HepG2 (cell line): ENCODE results near the gene FGFR4. TPM values are rescaled to one million over a fixed set of nuclear protein-coding genes. Genes with fewer than 3 reads are reported as not detected.

Experiments used
- ATAC-seq: fragments of 200-7000 bp; cut with Tn5 transposase; 3 replicates; pipeline ENCODE4 v1.9.1; 2020; ENCODE audit warnings: mild to moderate bottlenecking, moderate library complexity
- BruUV-seq: library from RNA; stranded (reverse); fragments of 400-500 nt; replicated peaks from 2 replicates; lab custom pipeline; 2021; lab: Mats Ljungman, UMichigan
- CTCF ChIA-PET: fragments of 300-600 bp; formaldehyde crosslinking; extraction: SDS; loops from one replicate; lab custom pipeline; 2021; ENCODE audit warnings: low total read pairs, inconsistent platforms, low intra/inter-chr PET ratio; lab: Yijun Ruan, JAX
- POLR2A ChIA-PET: fragments of 350-600 bp; sonication (Branson Sonifier 250); formaldehyde crosslinking; loops from one replicate; lab custom pipeline; 2020; ENCODE audit warnings: antibody characterized with exemption, inconsistent platforms; lab: Yijun Ruan, JAX
- DNase-seq: peaks from one replicate; pipeline ENCODE4 v3.0.0-alpha.2; 2015; ENCODE audit warnings: low spot score
- FAIRE-seq: peaks from 3 replicates; lab custom pipeline; 2011; peaks lifted over from hg19 to GRCh38; lab: Jason Lieb, UNC
- H2AFZ ChIP-seq: one replicate; pipeline ENCODE4 v1.6.1; 2011; ENCODE audit warnings: low read length, inconsistent platforms
- H3K27ac ChIP-seq: fragments of 300-600 bp; 3 replicates; pipeline ENCODE4 v1.8.0; 2011; ENCODE audit warnings: mixed run types, mild to moderate bottlenecking, mixed read lengths, low read length, inconsistent platforms; ENCODE audit not compliant: insufficient read depth; ENCODE audit errors: extremely low read length
- H3K27me3 ChIP-seq, 2 experiments: fragments of 200-600 bp in 1 of 2; 2 replicates in 1 of 2; 3 replicates in 1 of 2; pipeline versions ENCODE4 v1.6.0 to v1.8.0; 2011; ENCODE audit warnings: low read length in 2 of 2, mild to moderate bottlenecking in 2 of 2, moderate library complexity in 2 of 2, inconsistent platforms in 1 of 2; ENCODE audit not compliant: insufficient read depth in 2 of 2, control insufficient read depth in 1 of 2
- H3K36me3 ChIP-seq, 2 experiments: fragments of 200-600 bp in 1 of 2; replicated peaks in 1 of 2; 2 replicates in 1 of 2; 3 replicates in 1 of 2; pipeline versions ENCODE4 v1.5.1 to v1.8.0; 2011; ENCODE audit warnings: low read length in 2 of 2, inconsistent platforms in 1 of 2; ENCODE audit not compliant: insufficient read depth in 2 of 2, control insufficient read depth in 1 of 2
- H3K4me1 ChIP-seq: 2 replicates; pipeline ENCODE4 v1.5.1; 2012; ENCODE audit warnings: low read length, inconsistent platforms; ENCODE audit not compliant: insufficient read depth
- H3K4me2 ChIP-seq: 2 replicates; pipeline ENCODE4 v1.6.0; 2011; ENCODE audit warnings: low read depth, low read length, inconsistent platforms
- H3K4me3 ChIP-seq, 3 experiments: fragments of 200-600 bp in 1 of 3; sonication (generic), shearing (Covaris generic) in 1 of 3; replicated peaks in 1 of 3; 2 replicates each; pipeline ENCODE4 v1.5.1; 2011 to 2016; ENCODE audit warnings: low read length in 3 of 3, inconsistent platforms in 2 of 3, low read depth in 2 of 3, mild to moderate bottlenecking in 2 of 3, control low read depth in 1 of 3, mixed read lengths in 1 of 3; ENCODE audit not compliant: insufficient read depth in 1 of 3
- H3K79me2 ChIP-seq: one replicate; pipeline ENCODE4 v1.6.1; 2011; ENCODE audit warnings: low read length, inconsistent platforms; ENCODE audit not compliant: insufficient read depth
- H3K9ac ChIP-seq: 2 replicates; pipeline ENCODE4 v1.6.0; 2011; ENCODE audit warnings: mild to moderate bottlenecking, low read depth, low read length, inconsistent platforms; ENCODE audit not compliant: insufficient read depth
- H3K9me3 ChIP-seq: 2 replicates; pipeline ENCODE4 v1.5.1; 2012; ENCODE audit warnings: mild to moderate bottlenecking, low read length
- H4K20me1 ChIP-seq: 2 replicates; pipeline ENCODE4 v1.6.0; 2011; ENCODE audit warnings: inconsistent platforms, mild to moderate bottlenecking, low read length, moderate library complexity; ENCODE audit not compliant: insufficient read depth
- ATF5 ChIP-seq: sonication (generic); formaldehyde crosslinking; IDR thresholded peaks from 2 replicates; pipeline ENCODE4 v1.4.0; 2020; ENCODE audit warnings: mild to moderate bottlenecking, low read depth, missing genetic modification reagents
- CEBPG ChIP-seq: IDR thresholded peaks from 2 replicates; pipeline ENCODE4 v1.6.1; 2016
- EED ChIP-seq: sonication (generic); formaldehyde crosslinking; IDR thresholded peaks from 2 replicates; pipeline ENCODE4 v1.5.0; 2020; ENCODE audit warnings: mild to moderate bottlenecking, missing genetic modification reagents
- ETV5 ChIP-seq: IDR thresholded peaks from 2 replicates; pipeline ENCODE4 v1.6.1; 2018; ENCODE audit warnings: missing biosample characterization, missing genetic modification reagents, inconsistent platforms, borderline replicate concordance
- FOXK2 ChIP-seq: fragments of 450-650 bp; IDR thresholded peaks from 2 replicates; pipeline ENCODE4 v1.6.1; 2016
- LBX2 ChIP-seq: sonication (generic); formaldehyde crosslinking; IDR thresholded peaks from 2 replicates; pipeline ENCODE4 v1.5.0; 2020; ENCODE audit warnings: missing genetic modification reagents, mild to moderate bottlenecking, borderline replicate concordance
- NR2F6 ChIP-seq, 2 experiments: IDR thresholded peaks; 2 replicates each; pipeline ENCODE4 v1.6.1; 2016; ENCODE audit warnings: antibody characterized with exemption in 1 of 2, mild to moderate bottlenecking in 1 of 2
- PCBP1 ChIP-seq: fragments of 200-400 bp; formaldehyde crosslinking; IDR thresholded peaks from 2 replicates; pipeline ENCODE4 v1.6.1; 2017; ENCODE audit warnings: mild to moderate bottlenecking, low read depth, low read length, borderline replicate concordance
- POGK ChIP-seq: sonication (generic); formaldehyde crosslinking; conservative IDR thresholded peaks from 2 replicates; pipeline ENCODE4 v1.8.0; 2022; ENCODE audit warnings: mild to moderate bottlenecking, moderate library complexity, missing genetic modification reagents
- POLR2AphosphoS5 ChIP-seq: IDR thresholded peaks from 2 replicates; pipeline ENCODE4 v1.6.1; 2012; ENCODE audit warnings: low read depth, low read length
- RBM22 ChIP-seq: fragments of 200-400 bp; formaldehyde crosslinking; optimal IDR thresholded peaks from 2 replicates; pipeline ENCODE3; 2017; ENCODE audit warnings: mild to moderate bottlenecking, low read length, moderate library complexity
- STAT5B ChIP-seq: sonication (generic); formaldehyde crosslinking; IDR thresholded peaks from 2 replicates; pipeline ENCODE4 v1.4.0; 2020; ENCODE audit warnings: missing genetic modification reagents
- THAP8 ChIP-seq: sonication (generic); formaldehyde crosslinking; IDR thresholded peaks from 2 replicates; pipeline ENCODE4 v1.5.1; 2020; ENCODE audit warnings: missing genetic modification reagents, mild to moderate bottlenecking, borderline replicate concordance
- ZFP91 ChIP-seq: sonication (generic); formaldehyde crosslinking; IDR thresholded peaks from 2 replicates; pipeline ENCODE4 v1.9.0; 2022; ENCODE audit warnings: missing genetic modification reagents, mild to moderate bottlenecking, borderline replicate concordance
- ZMYM3 ChIP-seq: sonication (generic); formaldehyde crosslinking; IDR thresholded peaks from 2 replicates; pipeline ENCODE4 v1.5.1; 2020; ENCODE audit warnings: mild to moderate bottlenecking, missing genetic modification reagents
- ZNF563 ChIP-seq: sonication (generic); formaldehyde crosslinking; IDR thresholded peaks from 2 replicates; pipeline ENCODE4 v1.8.0; 2022; ENCODE audit warnings: mild to moderate bottlenecking, moderate library complexity, missing genetic modification reagents
- ZNF75D ChIP-seq: sonication (generic); formaldehyde crosslinking; IDR thresholded peaks from 2 replicates; pipeline ENCODE4 v1.8.1; 2023; ENCODE audit warnings: missing genetic modification reagents, mild to moderate bottlenecking, borderline replicate concordance
- WGBS: methylation state at CpG from one replicate; pipeline ENCODE4 v1.1.6; 2017; ENCODE audit warnings: low lambda C conversion rate; 5-methylcytosine and 5-hydroxymethylcytosine counted together
- in situ Hi-C: cut with HindIII; loops from 2 replicates; pipeline ENCODE4 v1.10.0; 2017; ENCODE audit warnings: low pct_unique_long_range_greater_than_20kb; ENCODE audit not compliant: extremely low pct_ligation_motif_present
- intact Hi-C: fragments of 100-400 bp; cut with micrococcal nuclease; formaldehyde crosslinking; loops from one replicate; pipeline ENCODE4 v1.10.0; 2022; ENCODE audit not compliant: unreplicated experiment
- polyA plus RNA-seq, 8 experiments: library from polyadenylated mRNA; depleted of rRNA in 3 of 8; stranded (reverse) in 7 of 8; unstranded in 1 of 8; fragments of >200 nt; fragmentation: Illumina TruSeq in 4 of 8; extraction: Trizol in 4 of 8; gene quantifications; 2 replicates each; pipeline versions ENCODE4 v1.2.1 to v1.2.3, GENCODE V29; 2011 to 2016; ENCODE audit warnings: low read depth in 4 of 8, missing spikeins in 1 of 8, mixed read lengths in 1 of 8; ENCODE audit not compliant: insufficient read depth in 1 of 8
- total RNA-seq, 5 experiments: library from RNA; depleted of rRNA; stranded (reverse); fragments of >200 nt; fragmentation: Illumina TruSeq; extraction: Trizol; gene quantifications; 2 replicates each; pipeline ENCODE4 v1.2.3, GENCODE V29; 2016; ENCODE audit warnings: low read depth in 1 of 5

Gene FGFR4
- total and polyA plus RNA-seq, 2 of the 13 experiments (the other 11 are each of a cell fraction or from before 2014, with no cell fraction given), result 129 to 219 TPM

GRCh38 chr5:177095088-177095669 lies 8.5 kb downstream of the FGFR4 start:
- WGBS, result 89% methylated on average over 18 of the region's 28 CpGs
- no peak overlapping the region for H2AFZ ChIP-seq
- POLR2A ChIA-PET, result interaction anchor here (0.7 to 1.8 kb wide), 7 partner anchors 8 to 217 kb away, joined by 3 to 28 read pairs (median 4); partner anchors contain the start of genes FGFR4 and MXD3
- in situ Hi-C loops (no loop called here), intact Hi-C loops (no loop called here)
- CTCF ChIA-PET, result no interaction called here
- H3K9ac ChIP-seq, result peak overlapping the region; percentile 10; the same call in 1 of the 2 replicates
- H4K20me1 ChIP-seq, result peaks cover 5% of the 10 kb centered on the region
- H3K4me2 ChIP-seq, result peak overlapping the region; percentile 18; the same call in 1 of the 2 replicates
- H3K4me3 ChIP-seq, result peak overlapping the region in 1 of 3 experiments; percentile 13; a peak in 1 of 6 replicates
- peaks cover 100% of the 10 kb centered on the region for H3K4me1 ChIP-seq
- no peaks in the 10 kb centered on the region for H3K27me3 ChIP-seq
- peaks cover 32 to 53% of the 10 kb centered on the region in 2 experiments for H3K36me3 ChIP-seq
- H3K9me3 ChIP-seq, result no peaks in the 10 kb centered on the region
- FAIRE-seq (no peak), DNase-seq (no peak), ATAC-seq (no peak)
- peaks cover 18% of the 10 kb centered on the region for H3K79me2 ChIP-seq
- no TSS peak for BruUV-seq
- H3K27ac ChIP-seq, result peak overlapping the region; percentile 67
- TF ChIP-seq POGK, result 0 out of 2 replicates have a peak, but pooled peaks have one; percentile 2
- no peak for TF ChIP-seq NR2F6 (IDR thresholded peaks at IDR 0.05)
- TF ChIP-seq NR2F6 (CRISPR knock-in tag; IDR thresholded peaks at IDR 0.05), result no peak
- TF ChIP-seq PCBP1, result no peak
- TF ChIP-seq ETV5 (CRISPR knock-in tag), result no peak
- no peak for TF ChIP-seq ZNF75D
- no peak for TF ChIP-seq CEBPG
- TF ChIP-seq THAP8 (CRISPR knock-in tag), result no peak
- no peak for TF ChIP-seq ZNF563 (CRISPR knock-in tag)
- peak; percentile 45; the same call in 1 of the 2 replicates for TF ChIP-seq ZFP91 (CRISPR knock-in tag)
- TF ChIP-seq EED, result no peak
- TF ChIP-seq ATF5, result no peak
- no peak for TF ChIP-seq STAT5B (CRISPR knock-in tag)
- TF ChIP-seq ZMYM3 (CRISPR knock-in tag), result peak; percentile 19; the same call in 1 of the 2 replicates
- no peak for TF ChIP-seq LBX2 (CRISPR knock-in tag)
- TF ChIP-seq RBM22, result peak; percentile 95
- TF ChIP-seq FOXK2, result no peak
- 0 out of 2 replicates have a peak, but pooled peaks have one; percentile 37 for TF ChIP-seq POLR2AphosphoS5
